Right cardiac atrium (tissue), 5 donors: ENCODE results near the gene OSBPL3. TPM values are rescaled to one million over a fixed set of nuclear protein-coding genes. Genes with fewer than 3 reads are reported as not detected.

Experiments
- ATAC-seq, 2 donors: fragments of 200-7000 bp; cut with Tn5 transposase; one replicate each; pipeline versions ENCODE4 v1.8.0 to v1.9.1; 2020; ENCODE audit warnings: moderate library complexity in 2 of 2, mild to moderate bottlenecking in 1 of 2
- DNase-seq, 3 donors: peaks; one replicate each; pipeline ENCODE4 v3.0.0-alpha.2; 2020
- H3K27ac ChIP-seq: one replicate; pipeline ENCODE4 v1.5.1; 2013; ENCODE audit warnings: mild to moderate bottlenecking, low read length, control low read depth, moderate library complexity
- H3K27me3 ChIP-seq: one replicate; pipeline ENCODE4 v1.6.1; 2013; ENCODE audit not compliant: control insufficient read depth, insufficient read depth
- H3K4me1 ChIP-seq: one replicate; pipeline ENCODE4 v1.6.1; 2013; ENCODE audit warnings: low read length; ENCODE audit not compliant: control insufficient read depth, insufficient read depth
- H3K4me3 ChIP-seq: one replicate; pipeline ENCODE4 v1.5.1; 2013; ENCODE audit warnings: low read length, control low read depth
- H3K9me3 ChIP-seq: one replicate; pipeline ENCODE4 v1.6.1; 2013; ENCODE audit warnings: low read length; ENCODE audit not compliant: control insufficient read depth
- WGBS: extraction: QIAGEN DNeasy Blood & Tissue Kit; methylation state at CpG from one replicate; pipeline ENCODE4 v1.1.7; 2013; 5-methylcytosine and 5-hydroxymethylcytosine counted together
- intact Hi-C, 4 donors: fragments of 100-400 bp; cut with DNase I; formaldehyde crosslinking; loops; one replicate each; pipeline versions ENCODE4 v1.11.0 to v1.14.0; 2022 to 2023
- polyA plus RNA-seq: library from polyadenylated mRNA; stranded (reverse); fragments of 200-250 nt; gene quantifications from one replicate; pipeline ENCODE4 v1.2.3, GENCODE V29; 2013
- total RNA-seq, 4 donors: library from RNA; stranded (reverse); fragmentation: NEBNext Ultra II Directional; extraction: Animal tissue kit (Norgen Biotek cat#: 25700); gene quantifications; one replicate each; pipeline ENCODE4 v1.2.1, GENCODE V29; 2021
- donor health status: healthy with polysubstance abuse.
- donor health status: DM: no; HTN: yes; CAD: no.
- donor health status: DM: no; HTN: no; CAD: no.
- donor health status: DM: no; HTN: yes; CAD: no; lungs with severe emphysema.
- donor health status: DM: yes; HTN: yes; CAD: no.

OSBPL3 gene
- total and polyA plus RNA-seq, 5 donors: 3.2 to 12.9 (median 9.7) TPM

GRCh38 chr7:24751484-24751883, 228.5 kb downstream of the OSBPL3 start:
- Histone ChIP-seq H3K4me1 (peaks cover under 1% of the 10 kb centered on the region), H3K27ac (no peak overlapping the region), H3K9me3 (no peaks in the 10 kb centered on the region), H3K27me3 (no peaks in the 10 kb centered on the region), H3K4me3 (no peak overlapping the region)
- WGBS: 75% methylated on average over 1 of the region's 1 CpG
- no peak for ATAC-seq
- intact Hi-C loops: no loop called here
- DNase-seq: no peak

- Histone ChIP-seq H3K4me3 (no peak overlapping the region), H3K9me3 (no peaks in the 10 kb centered on the region), H3K27me3 (no peaks in the 10 kb centered on the region), H3K4me1 (no peaks in the 10 kb centered on the region), H3K27ac (no peak overlapping the region)
- ATAC-seq (no peak), DNase-seq (no peak)
- 95% methylated on average over 3 of the region's 3 CpGs for WGBS
- intact Hi-C loops: no loop called here
These were observed 229.4 kb downstream of the OSBPL3 start for GRCh38 chr7:24750441-24751055.

GRCh38 chr7:24748521-24748920, 231.5 kb downstream of the OSBPL3 start:
- intact Hi-C loops: no loop called here
- no peaks in the 10 kb centered on the region for H3K27me3 ChIP-seq
- H3K4me1 ChIP-seq: no peaks in the 10 kb centered on the region
- no peak for ATAC-seq
- WGBS: 72% methylated on average over 2 of the region's 2 CpGs
- no peak overlapping the region for H3K4me3 ChIP-seq
- H3K9me3 ChIP-seq: no peaks in the 10 kb centered on the region
- DNase-seq: no peak
- H3K27ac ChIP-seq: no peak overlapping the region

Other genes with a start within 250 kb of the OSBPL3 start
- gene GSDME, start 222.7 kb downstream of the OSBPL3 start, total RNA-seq: 1 to 10 TPM; 5.1 to 9.9 (median 6.4) TPM
- 4.9 TPM for gene GSDME, start 222.7 kb downstream of the OSBPL3 start, polyA plus RNA-seq
- gene CYCS, start 145.1 kb upstream of the OSBPL3 start, total RNA-seq: 100 to 1,000 TPM; 504 to 668 (median 617) TPM
- gene CYCS, start 145.1 kb upstream of the OSBPL3 start, polyA plus RNA-seq: 708 TPM
- gene NPVF, start 248.3 kb upstream of the OSBPL3 start, total RNA-seq: not detected
- not detected for gene NPVF, start 248.3 kb upstream of the OSBPL3 start, polyA plus RNA-seq